Heart left ventricle (tissue), 16 donors: Measurements from ENCODE around the gene TECPR2. TPM values are rescaled to one million over a fixed set of nuclear protein-coding genes. Genes with fewer than 3 reads are reported as not detected.

ENCODE experiments used
- ATAC-seq, 4 donors: fragments of 200-7000 bp; cut with Tn5 transposase; one replicate each; pipeline ENCODE4 v1.9.1; 2020 to 2022; ENCODE audit warnings: moderate library complexity in 4 of 4, mild to moderate bottlenecking in 3 of 4, moderate number of reproducible peaks in 1 of 4
- DNase-seq, 5 donors: peaks; one replicate each; pipeline ENCODE4 v3.0.0-alpha.2; 2020
- H3K27ac ChIP-seq, 12 donors: fragments of 200-600 bp; sonication (generic) in 4 of 12; one replicate each; pipeline versions ENCODE4 v1.5.0 to v1.8.0; 2016 to 2022; ENCODE audit warnings: mild to moderate bottlenecking in 2 of 12
- H3K27me3 ChIP-seq, 9 donors: fragments of 200-600 bp; sonication (generic) in 2 of 9; one replicate each; pipeline versions ENCODE4 v1.5.1 to v1.8.0; 2016 to 2022; ENCODE audit warnings: mild to moderate bottlenecking in 3 of 9
- H3K36me3 ChIP-seq, 9 donors: fragments of 200-600 bp; sonication (generic) in 2 of 9; one replicate each; pipeline versions ENCODE4 v1.5.0 to v1.8.0; 2018 to 2022; ENCODE audit warnings: mild to moderate bottlenecking in 2 of 9
- H3K4me1 ChIP-seq, 12 donors: fragments of 200-600 bp; sonication (generic) in 4 of 12; one replicate each; pipeline versions ENCODE4 v1.5.0 to v1.8.0; 2016 to 2022; ENCODE audit warnings: mild to moderate bottlenecking in 3 of 12
- H3K4me3 ChIP-seq, 12 donors: fragments of 200-600 bp; sonication (generic) in 4 of 12; one replicate each; pipeline versions ENCODE4 v1.5.0 to v1.8.0; 2017 to 2022; ENCODE audit warnings: mild to moderate bottlenecking in 9 of 12, moderate library complexity in 4 of 12
- H3K9me3 ChIP-seq, 12 donors: fragments of 200-600 bp; sonication (generic) in 4 of 12; one replicate each; pipeline versions ENCODE4 v1.5.0 to v1.8.0; 2016 to 2022; ENCODE audit warnings: mild to moderate bottlenecking in 1 of 12
- CTCF ChIP-seq, 12 donors: fragments of 200-600 bp; sonication (generic) in 4 of 12; IDR thresholded peaks; one replicate each; pipeline versions ENCODE4 v1.5.0 to v1.8.0; 2018 to 2022; ENCODE audit warnings: antibody characterized with exemption in 12 of 12, mild to moderate bottlenecking in 5 of 12
- POLR2A ChIP-seq, 2 donors: fragments of 450-650 bp; IDR thresholded peaks; one replicate each; pipeline ENCODE4 v1.6.1; 2017; ENCODE audit warnings: antibody characterized with exemption in 2 of 2, mild to moderate bottlenecking in 2 of 2, moderate library complexity in 2 of 2
- WGBS, 4 donors: extraction: QIAGEN DNeasy Blood & Tissue Kit in 2 of 4; methylation state at CpG; one replicate each; pipeline versions ENCODE4 v1.1.5 to v1.1.7; 2013 to 2018; 5-methylcytosine and 5-hydroxymethylcytosine counted together
- intact Hi-C, 10 donors: fragments of 100-400 bp; cut with DNase I; formaldehyde crosslinking; loops; one replicate each; pipeline versions ENCODE4 v1.11.1 to v1.14.2; 2022
- long read RNA-seq, 3 donors: library from polyadenylated mRNA; unstranded; transcript quantifications; one replicate each; pipeline ENCODE4 v2.0.0, GENCODE V29; 2020 to 2021
- polyA plus RNA-seq, 2 donors: library from polyadenylated mRNA; stranded (reverse); fragments of 200-250 nt; gene quantifications; one replicate each; pipeline ENCODE4 v1.2.3, GENCODE V29; 2013
- total RNA-seq, 9 donors: library from RNA; depleted of rRNA in 2 of 9; stranded (reverse); fragments of >200 nt in 2 of 9; fragmentation: NEBNext Ultra II Directional in 3 of 9; extraction: Animal tissue kit (Norgen Biotek cat#: 25700) in 3 of 9; gene quantifications; one replicate each; pipeline versions ENCODE4 v1.1.0 to v1.2.4, GENCODE V29; 2016 to 2023
- donor health status: ischemic (EF 13 %, LVEDD 7.1; RV severe dilation, severe dysfunction).
- donor health status: healthy with polysubstance abuse.
- donor health status: DM: no; HTN: yes; CAD: no.
- donor health status: DM: no; HTN: no; CAD: no.
- donor health status: ischemic (EF 25% LVEDD 6.9; RV normal size, moderate dysfunction).
- donor health status: ischemic (EF 25% LVEDD 5.7; RV mildly dilated, moderate dysfunction).
- donor health status: healthy.
- donor health status: DM: yes; HTN: yes; CAD: no.
- donor health status: ischemic (EF 35%, LVEDD 5.7; RV mildly dilated, moderate dysfunction).
- donor health status: nonischemic (EF 11% LVEDD 7.7; RV severe dilation, severe dysfunction).
- donor health status: DM: yes; HTN: yes; CAD: no.
- donor health status: PGD.
- donor health status: ischemic (EF 29% LVEDD 5.4; RV normal size, mild dysfunction).
- donor health status: nonischemic (EF 23%, LVEDD 6.1; RV moderate dilation, normal function).

Gene TECPR2
- total RNA-seq (10 to 100 TPM; 16.8 to 30.6 (median 27.8) TPM), polyA plus RNA-seq (10 to 100 TPM in 1 of 2 donors, 1 to 10 TPM in 1; 9.9 to 15.8 TPM)
- long read RNA-seq, donor 1, partial matches to known transcripts: 22 of 22 reads
- long read RNA-seq, donor 1, other reads (novel, unspliced or antisense): 0 of 22 reads
- long read RNA-seq, donor 2, partial matches to known transcripts: 64 of 66 reads
- long read RNA-seq, donor 2, other reads (novel, unspliced or antisense): 2 of 66 reads
- long read RNA-seq, donor 3, partial matches to known transcripts: 11 of 24 reads
- long read RNA-seq, donor 3, other reads (novel, unspliced or antisense): 13 of 24 reads

GRCh38 chr14:102362545-102363181, at the start of gene TECPR2, which contains the start of gene CINP:
TSS of gene TECPR2 (plus strand) at chr14:102362941. CDS start at chr14:102376722, 13,781 bp downstream.
TSS of gene CINP (minus strand) at chr14:102362890. CDS start at chr14:102362851, 39 bp downstream.
- H3K36me3 ChIP-seq: peaks cover 0 to 29% (median 22%) of the 10 kb centered on the region in 9 donors
- intact Hi-C loops: loop anchor here in 6 of 10 donors (5.0 to 10.0 kb wide), 3 partner anchors 45 to 155 kb away; partner anchors contain the start of gene ZNF839 (in 2 of the 6)
- TF ChIP-seq POLR2A (IDR thresholded peaks at IDR 0.05): peak; percentile 38 to 89
- TF ChIP-seq CTCF (IDR thresholded peaks at IDR 0.05): no peak
- peak within 1 kb of the TSS; percentile 81 to 96 (median 92) for H3K4me3 ChIP-seq
- H3K27ac ChIP-seq: peak within 1 kb of the TSS; percentile 86 to 99 (median 94)
- ATAC-seq (peak; percentile 98 to 99 (median 99)), DNase-seq (peak; percentile 97 to 99 (median 98))
- peaks cover 5 to 46% (median 28%) of the 10 kb centered on the region in 12 donors for H3K4me1 ChIP-seq
- H3K9me3 ChIP-seq: no peaks in the 10 kb centered on the region
- WGBS, 4 donors: 0 to 1% (median 1%) methylated on average over 24 to 58 of the region's 58 CpGs
- H3K27me3 ChIP-seq: no peaks in the 10 kb centered on the region

GRCh38 chr14:102314242-102315011, 48.3 kb upstream of the TECPR2 start:
- ATAC-seq (peak; percentile 41 to 75 (median 66)), DNase-seq (peak; percentile 87 to 93 (median 90))
- Histone ChIP-seq H3K9me3 (no peaks in the 10 kb centered on the region), H3K27ac (peak overlapping the region in 8 of 12 donors; percentile 2 to 54 (median 30)), H3K27me3 (no peaks in the 10 kb centered on the region), H3K4me3 (peak overlapping the region; percentile 37 to 66 (median 52)), H3K4me1 (peaks cover 0 to 45% (median 22%) of the 10 kb centered on the region in 12 donors), H3K36me3 (no peaks in the 10 kb centered on the region)
- peak; percentile 92 to 99 (median 98) for TF ChIP-seq CTCF (IDR thresholded peaks at IDR 0.05)
- no peak for TF ChIP-seq POLR2A (IDR thresholded peaks at IDR 0.05)
- intact Hi-C loops: loop anchor here in 9 of 10 donors (1.0 to 10.0 kb wide), 18 partner anchors 48 to 610 kb away; partner anchors contain the start of genes DYNC1H1 (in 5 of the 9), CINP (in 2 of the 9), HSP90AA1 (in 2 of the 9) and TECPR2 (in 2 of the 9)
- WGBS, 4 donors: 7 to 9% (median 7%) methylated on average over 52 of the region's 52 CpGs

- intact Hi-C loops: loop anchor here in 8 of 10 donors (2.0 to 10.0 kb wide), 14 partner anchors 47 to 610 kb away; partner anchors contain the start of genes DYNC1H1 (in 5 of the 8), CINP (in 2 of the 8), HSP90AA1 (in 2 of the 8) and TECPR2 (in 2 of the 8)
- no peak for TF ChIP-seq POLR2A (IDR thresholded peaks at IDR 0.05)
- TF ChIP-seq CTCF (IDR thresholded peaks at IDR 0.05): no peak
- Histone ChIP-seq H3K4me1 (peaks cover 0 to 46% (median 23%) of the 10 kb centered on the region in 12 donors), H3K4me3 (no peak overlapping the region), H3K9me3 (no peaks in the 10 kb centered on the region), H3K27me3 (no peaks in the 10 kb centered on the region), H3K27ac (no peak overlapping the region), H3K36me3 (no peaks in the 10 kb centered on the region)
- 90 to 96% (median 92%) methylated on average over 6 of the region's 6 CpGs for WGBS, 4 donors
- no peak for ATAC-seq
- DNase-seq: no peak
Observed at GRCh38 chr14:102315121-102315520, 47.6 kb upstream of the TECPR2 start.
